WTC11 (cell line): Measurements from ENCODE around the gene PFKP. TPM values are rescaled to one million over a fixed set of nuclear protein-coding genes. Genes with fewer than 3 reads are reported as not detected.

Source experiments
- ATAC-seq: fragments of 200-7000 bp; cut with Tn5 transposase; 2 replicates; pipeline ENCODE4 v1.10.0; 2021; ENCODE audit warnings: mild to moderate bottlenecking, moderate library complexity
- CTCF ChIA-PET: fragments of 300-600 bp; sonication (Branson Sonifier 250); formaldehyde crosslinking; loops from one replicate; lab custom pipeline; 2021; ENCODE audit warnings: antibody characterized with exemption; lab: Charles Lee
- POLR2A ChIA-PET: fragments of 350-600 bp; sonication (Branson Sonifier 250); formaldehyde crosslinking; loops from one replicate; lab custom pipeline; 2021; ENCODE audit warnings: antibody characterized with exemption; lab: Charles Lee
- DNase-seq: peaks from one replicate; pipeline ENCODE4 v3.0.0; 2021; ENCODE audit warnings: low spot score
- H3K27ac Mint-ChIP-seq: 2 replicates; pipeline ENCODE4 v1.8.0; 2021; ENCODE audit warnings: mixed read lengths
- H3K27me3 Mint-ChIP-seq: 2 replicates; pipeline ENCODE4 v1.8.0; 2021; ENCODE audit warnings: low read depth, mild to moderate bottlenecking, moderate library complexity, mixed read lengths
- H3K36me3 Mint-ChIP-seq: 2 replicates; pipeline ENCODE4 v1.8.0; 2021; ENCODE audit warnings: mixed read lengths
- H3K4me1 Mint-ChIP-seq: 2 replicates; pipeline ENCODE4 v1.8.0; 2022; ENCODE audit warnings: mixed read lengths
- H3K4me3 Mint-ChIP-seq: 2 replicates; pipeline ENCODE4 v1.8.0; 2021; ENCODE audit warnings: mild to moderate bottlenecking, moderate library complexity, mixed read lengths
- H3K9me3 Mint-ChIP-seq: 2 replicates; pipeline ENCODE4 v1.8.0; 2021; ENCODE audit warnings: mixed read lengths
- AR ChIP-seq: fragments of 250-450 bp; sonication (Bioruptor Pico); IDR thresholded peaks from 2 replicates; pipeline ENCODE4 v1.9.0; 2021; ENCODE audit warnings: mild to moderate bottlenecking
- ARID4B ChIP-seq: sonication (generic); formaldehyde crosslinking; IDR thresholded peaks from 2 replicates; pipeline ENCODE4 v1.8.0; 2023; ENCODE audit warnings: missing genetic modification reagents, mild to moderate bottlenecking, borderline replicate concordance
- ATF3 ChIP-seq: sonication (generic); formaldehyde crosslinking; conservative IDR thresholded peaks from 2 replicates; pipeline ENCODE4 v1.8.1; 2022; ENCODE audit warnings: mild to moderate bottlenecking, missing genetic modification reagents
- GABPB1 ChIP-seq: sonication (generic); formaldehyde crosslinking; IDR thresholded peaks from 2 replicates; pipeline ENCODE4 v1.8.1; 2023; ENCODE audit warnings: mild to moderate bottlenecking, missing genetic modification reagents
- NFE2L1 ChIP-seq: sonication (generic); formaldehyde crosslinking; IDR thresholded peaks from 2 replicates; pipeline ENCODE4 v1.8.1; 2023; ENCODE audit warnings: missing genetic modification reagents
- NFYB ChIP-seq: sonication (generic); formaldehyde crosslinking; conservative IDR thresholded peaks from 2 replicates; pipeline ENCODE4 v1.8.0; 2022; ENCODE audit warnings: low read depth, missing genetic modification reagents
- RORB ChIP-seq: fragments of 250-450 bp; sonication (Bioruptor Pico); IDR thresholded peaks from 2 replicates; pipeline ENCODE4 v1.9.0; 2021; ENCODE audit warnings: mild to moderate bottlenecking
- SMAD4 ChIP-seq: sonication (generic); formaldehyde crosslinking; IDR thresholded peaks from 2 replicates; pipeline ENCODE4 v1.8.0; 2022; ENCODE audit warnings: mild to moderate bottlenecking, missing genetic modification reagents
- TP53 ChIP-seq: sonication (generic); formaldehyde crosslinking; IDR thresholded peaks from 2 replicates; pipeline ENCODE4 v1.8.1; 2023; ENCODE audit warnings: mild to moderate bottlenecking, missing genetic modification reagents
- USF1 ChIP-seq: sonication (generic); formaldehyde crosslinking; IDR thresholded peaks from 2 replicates; pipeline ENCODE4 v1.8.0; 2022; ENCODE audit warnings: mild to moderate bottlenecking, missing genetic modification reagents
- USF2 ChIP-seq: sonication (generic); formaldehyde crosslinking; IDR thresholded peaks from 2 replicates; pipeline ENCODE4 v1.8.1; 2023; ENCODE audit warnings: mild to moderate bottlenecking, missing genetic modification reagents, moderate library complexity
- ZNF263 ChIP-seq: sonication (generic); formaldehyde crosslinking; IDR thresholded peaks from 2 replicates; pipeline ENCODE4 v1.8.1; 2022; ENCODE audit warnings: low read depth, mild to moderate bottlenecking, moderate library complexity, missing genetic modification reagents
- ZNF281 ChIP-seq: sonication (generic); formaldehyde crosslinking; IDR thresholded peaks from 2 replicates; pipeline ENCODE4 v1.8.0; 2023; ENCODE audit warnings: mild to moderate bottlenecking, missing genetic modification reagents
- ZNF396 ChIP-seq: fragments of 250-450 bp; sonication (Bioruptor Pico); IDR thresholded peaks from 2 replicates; pipeline ENCODE4 v1.8.0; 2021; ENCODE audit warnings: mild to moderate bottlenecking, moderate library complexity, borderline replicate concordance
- ZNF416 ChIP-seq: fragments of 250-450 bp; sonication (Bioruptor Pico); IDR thresholded peaks from 2 replicates; pipeline ENCODE4 v1.9.0; 2021; ENCODE audit warnings: mild to moderate bottlenecking, inconsistent platforms
- ZNF671 ChIP-seq: fragments of 250-450 bp; sonication (Bioruptor Pico); IDR thresholded peaks from 2 replicates; pipeline ENCODE4 v1.8.0; 2021; ENCODE audit warnings: mild to moderate bottlenecking
- total RNA-seq: library from RNA; stranded (reverse); gene quantifications from 3 replicates; pipeline ENCODE4 v1.2.3, GENCODE V29; 2021

PFKP gene
- total RNA-seq, 1 experiment from 2014 or later = 127 TPM

GRCh38 chr10:3103646-3104045 is 36.3 kb downstream of the PFKP start:
- Mint-ChIP-seq H3K27me3 (no peaks in the 10 kb centered on the region), H3K27ac (peak overlapping the region; percentile 95; the same call in 1 of the 2 replicates), H3K4me3 (no peak overlapping the region), H3K4me1 (peaks cover 16% of the 10 kb centered on the region), H3K36me3 (peaks cover 76% of the 10 kb centered on the region), H3K9me3 (no peaks in the 10 kb centered on the region)
- DNase-seq (no peak), ATAC-seq (no peak)
- ChIA-PET CTCF (no interaction called here), POLR2A (no interaction called here)
- TF ChIP-seq TP53 (CRISPR knock-in tag) = no peak

- H3K4me1 Mint-ChIP-seq = peaks cover 14% of the 10 kb centered on the region
- CTCF ChIA-PET = no interaction called here
- no peak for DNase-seq
These were observed 37.0 kb downstream of the PFKP start for GRCh38 chr10:3104251-3104918.

GRCh38 chr10:3105166-3105565 is 37.8 kb downstream of the PFKP start:
- H3K27me3 Mint-ChIP-seq = no peaks in the 10 kb centered on the region
- H3K4me3 Mint-ChIP-seq = no peak overlapping the region
- peaks cover 74% of the 10 kb centered on the region for H3K36me3 Mint-ChIP-seq
- ChIA-PET POLR2A (no interaction called here), CTCF (no interaction called here)
- no peaks in the 10 kb centered on the region for H3K9me3 Mint-ChIP-seq
- H3K4me1 Mint-ChIP-seq = peaks cover 14% of the 10 kb centered on the region
- DNase-seq (no peak), ATAC-seq (no peak)
- no peak overlapping the region for H3K27ac Mint-ChIP-seq
- TF ChIP-seq ZNF396 (CRISPR knock-in tag) (no peak), ARID4B (CRISPR knock-in tag) (no peak), USF1 (CRISPR knock-in tag) (no peak), SMAD4 (no peak), USF2 (CRISPR knock-in tag) (no peak), ZNF281 (no peak), NFE2L1 (CRISPR knock-in tag) (no peak), ZNF416 (CRISPR knock-in tag) (no peak)

More at GRCh38 chr10:3104251-3104918, 37.0 kb downstream of the PFKP start:
- no peak for ATAC-seq
- POLR2A ChIA-PET = no interaction called here
- no peak for TF ChIP-seq RORB (CRISPR knock-in tag)
- TF ChIP-seq ZNF263 (CRISPR knock-in tag) = no peak
- no peak for TF ChIP-seq AR (CRISPR knock-in tag)
- no peak for TF ChIP-seq GABPB1 (CRISPR knock-in tag)
- no peak for TF ChIP-seq ZNF671 (CRISPR knock-in tag)
- TF ChIP-seq ATF3 (CRISPR knock-in tag) = no peak
- TF ChIP-seq NFYB (CRISPR knock-in tag) = no peak
- Mint-ChIP-seq H3K36me3 (peaks cover 76% of the 10 kb centered on the region), H3K9me3 (no peaks in the 10 kb centered on the region), H3K27me3 (no peaks in the 10 kb centered on the region), H3K4me3 (no peak overlapping the region), H3K27ac (no peak overlapping the region)
